Endothelial cell of umbilical vein (primary cell): Measurements from ENCODE around the gene BMPR1B. TPM values are rescaled to one million over a fixed set of nuclear protein-coding genes. Genes with fewer than 3 reads are reported as not detected.

Experiments used
- BruUV-seq: library from RNA; stranded (reverse); fragments of 400-500 nt; replicated peaks from 2 replicates; lab custom pipeline; 2021; lab: Mats Ljungman, UMichigan
- CTCF ChIA-PET: fragments of 300-600, 350-600 bp; sonication (Branson Sonifier 250); formaldehyde crosslinking; loops from one replicate; lab custom pipeline; 2021; ENCODE audit warnings: antibody characterized with exemption, inconsistent platforms; lab: Charles Lee
- POLR2A ChIA-PET: fragments of 300-600, 350-600 bp; sonication (Branson Sonifier 250); formaldehyde crosslinking; loops from one replicate; lab custom pipeline; 2021; ENCODE audit warnings: antibody characterized with exemption, inconsistent platforms; lab: Charles Lee
- DNase-seq: peaks from one replicate; pipeline ENCODE4 v3.0.0-alpha.2; 2011; ENCODE audit warnings: low read depth, low spot score
- FAIRE-seq: peaks from 2 replicates; lab custom pipeline; 2011; peaks lifted over from hg19 to GRCh38; lab: Jason Lieb, UNC
- H2AFZ ChIP-seq: 2 replicates; pipeline ENCODE4 v1.6.0; 2012; ENCODE audit warnings: low read depth, low read length, control low read depth, inconsistent platforms
- H3K27ac ChIP-seq: 2 replicates; pipeline ENCODE4 v1.5.1; 2011; ENCODE audit warnings: low read depth, mild to moderate bottlenecking, control low read depth, low read length, moderate library complexity; ENCODE audit not compliant: insufficient read depth
- H3K27me3 ChIP-seq, 2 experiments: 2 replicates each; pipeline versions ENCODE4 v1.6.0 to v1.6.1; 2011; ENCODE audit warnings: low read length in 2 of 2, mixed read lengths in 1 of 2; ENCODE audit not compliant: control insufficient read depth in 2 of 2, insufficient read depth in 2 of 2
- H3K36me3 ChIP-seq, 2 experiments: 2 replicates in 1 of 2; 3 replicates in 1 of 2; pipeline ENCODE4 v1.5.1; 2011; ENCODE audit warnings: low read length in 2 of 2, mild to moderate bottlenecking in 1 of 2, moderate library complexity in 1 of 2; ENCODE audit not compliant: control insufficient read depth in 2 of 2, insufficient read depth in 2 of 2; ENCODE audit errors: extremely low read depth in 1 of 2
- H3K4me1 ChIP-seq: 3 replicates; pipeline ENCODE4 v1.5.1; 2011; ENCODE audit warnings: mild to moderate bottlenecking, low read length; ENCODE audit not compliant: control insufficient read depth, insufficient read depth; ENCODE audit errors: extremely low read depth
- H3K4me2 ChIP-seq: 2 replicates; pipeline ENCODE4 v1.6.1; 2011; ENCODE audit warnings: low read length, control low read depth, mixed read lengths; ENCODE audit not compliant: insufficient read depth
- H3K4me3 ChIP-seq, 3 experiments: fragments of 200-600 bp in 1 of 3; sonication (generic), shearing (Covaris generic) in 1 of 3; replicated peaks in 1 of 3; 2 replicates each; pipeline ENCODE4 v1.5.1; 2011 to 2016; ENCODE audit warnings: control low read depth in 3 of 3, low read length in 3 of 3, mild to moderate bottlenecking in 2 of 3, inconsistent platforms in 1 of 3, low read depth in 1 of 3, moderate library complexity in 1 of 3; ENCODE audit not compliant: insufficient read depth in 1 of 3
- H3K79me2 ChIP-seq: 2 replicates; pipeline ENCODE4 v1.6.0; 2012; ENCODE audit warnings: low read length, inconsistent platforms; ENCODE audit not compliant: control insufficient read depth, insufficient read depth
- H3K9ac ChIP-seq: replicated peaks from 2 replicates; pipeline ENCODE3; 2011; ENCODE audit warnings: low read length, control low read depth; ENCODE audit not compliant: insufficient read depth; ENCODE audit errors: extremely low read depth
- H3K9me1 ChIP-seq: replicated peaks from 3 replicates; pipeline ENCODE4 v1.6.0; 2011; ENCODE audit warnings: mild to moderate bottlenecking, low read length; ENCODE audit not compliant: control insufficient read depth, insufficient read depth; ENCODE audit errors: extremely low read depth
- H3K9me3 ChIP-seq: replicated peaks from 2 replicates; pipeline ENCODE4 v1.5.1; 2012; ENCODE audit warnings: low read length, inconsistent platforms; ENCODE audit not compliant: control insufficient read depth, insufficient read depth
- H4K20me1 ChIP-seq: replicated peaks from 2 replicates; pipeline ENCODE3; 2011; ENCODE audit warnings: mild to moderate bottlenecking, low read length; ENCODE audit not compliant: control insufficient read depth, insufficient read depth; ENCODE audit errors: extremely low read depth
- EZH2 ChIP-seq: IDR thresholded peaks from 2 replicates; pipeline ENCODE4 v1.6.1; 2012; ENCODE audit warnings: borderline replicate concordance, low read depth, mild to moderate bottlenecking, moderate library complexity, low read length, inconsistent platforms; ENCODE audit not compliant: severe bottlenecking
- FOS ChIP-seq: IDR thresholded peaks from 2 replicates; pipeline ENCODE4 v1.6.1; 2011; ENCODE audit warnings: mild to moderate bottlenecking, low read length, moderate library complexity, borderline replicate concordance; ENCODE audit not compliant: insufficient read depth
- GATA2 ChIP-seq: IDR thresholded peaks from 2 replicates; pipeline ENCODE4 v1.7.0; 2011; ENCODE audit warnings: low read depth, mild to moderate bottlenecking, moderate library complexity, mixed read lengths, low read length; ENCODE audit not compliant: insufficient read length, insufficient read depth
- JUN ChIP-seq: IDR thresholded peaks from 2 replicates; pipeline ENCODE4 v1.6.1; 2011; ENCODE audit warnings: borderline replicate concordance, low read depth; ENCODE audit not compliant: insufficient read length, insufficient read depth
- MYC ChIP-seq: IDR thresholded peaks from one replicate; pipeline ENCODE4 v1.6.1; 2011; ENCODE audit warnings: mild to moderate bottlenecking, low read depth, low read length
- POLR2A ChIP-seq: IDR thresholded peaks from 2 replicates; pipeline ENCODE4 v1.6.1; 2012; ENCODE audit warnings: low read depth, mild to moderate bottlenecking, control low read depth, low read length
- POLR2AphosphoS5 ChIP-seq: IDR thresholded peaks from 2 replicates; pipeline ENCODE4 v1.6.1; 2012; ENCODE audit warnings: low read depth, mild to moderate bottlenecking, control low read depth, low read length, moderate library complexity; ENCODE audit not compliant: insufficient read depth
- dilution Hi-C: fragments of 300-500 bp; cut with MboI; formaldehyde crosslinking; loops from one replicate; pipeline ENCODE4 v1.15.0; 2019; ENCODE audit warnings: low sequenced_read_pairs; ENCODE audit not compliant: extremely low pct_ligation_motif_present
- intact Hi-C: fragments of 100-400 bp; cut with micrococcal nuclease; formaldehyde crosslinking; loops from one replicate; pipeline ENCODE4 v1.10.0; 2022
- polyA plus RNA-seq, 4 experiments: library from polyadenylated mRNA; depleted of rRNA in 3 of 4; stranded (reverse) in 3 of 4; unstranded in 1 of 4; fragments of >200 nt; gene quantifications; 2 replicates each; pipeline versions ENCODE4 v1.2.1 to v1.2.3, GENCODE V29; 2011 to 2012; ENCODE audit warnings: missing spikeins in 1 of 4
- total RNA-seq: library from RNA; stranded (reverse); gene quantifications from 2 replicates; pipeline ENCODE4 v1.2.3, GENCODE V29; 2021
- TF ChIP-seq, protein P1 (sequence below), 2 donors: IDR thresholded peaks; 1 replicate in 1 of 2; 2 replicates in 1 of 2; pipeline ENCODE4 v1.5.1; 2011; ENCODE audit warnings: low read length in 2 of 2, mild to moderate bottlenecking in 2 of 2, moderate library complexity in 2 of 2, control low read depth in 1 of 2, inconsistent platforms in 1 of 2, low read depth in 1 of 2; ENCODE audit not compliant: insufficient read depth in 1 of 2; ENCODE audit errors: extremely low read depth in 1 of 2
- TF ChIP-seq, protein P2 (sequence below): IDR thresholded peaks from 2 replicates; pipeline ENCODE4 v1.6.1; 2011; ENCODE audit not compliant: insufficient read depth, insufficient read length

Gene BMPR1B
- total and polyA plus RNA-seq, 2 donors (not counting 3 experiments of a cell fraction or from before 2014, with no cell fraction given): 0.28 to 2.1 TPM

DNA sequence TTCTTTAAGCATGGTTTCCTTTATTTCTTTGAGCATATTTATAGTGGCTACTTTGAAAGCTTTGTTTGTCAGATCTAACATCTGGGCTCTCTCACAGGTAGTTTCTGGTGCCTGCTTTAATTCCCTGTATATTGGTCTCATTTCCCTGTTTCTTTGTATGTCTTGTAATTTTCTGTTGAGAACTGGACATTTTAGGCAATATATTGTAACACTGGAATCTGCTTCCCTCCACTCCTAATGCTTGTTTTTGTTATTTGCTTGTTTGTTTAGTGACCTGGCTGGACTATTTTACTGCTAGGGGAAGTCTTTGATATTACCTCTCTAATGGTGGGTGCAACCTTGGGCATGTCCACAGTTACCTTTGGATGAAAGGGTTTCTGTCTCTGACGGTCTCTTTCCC, 25.0 kb downstream of the BMPR1B start:
- TF ChIP-seq, protein P1, sequence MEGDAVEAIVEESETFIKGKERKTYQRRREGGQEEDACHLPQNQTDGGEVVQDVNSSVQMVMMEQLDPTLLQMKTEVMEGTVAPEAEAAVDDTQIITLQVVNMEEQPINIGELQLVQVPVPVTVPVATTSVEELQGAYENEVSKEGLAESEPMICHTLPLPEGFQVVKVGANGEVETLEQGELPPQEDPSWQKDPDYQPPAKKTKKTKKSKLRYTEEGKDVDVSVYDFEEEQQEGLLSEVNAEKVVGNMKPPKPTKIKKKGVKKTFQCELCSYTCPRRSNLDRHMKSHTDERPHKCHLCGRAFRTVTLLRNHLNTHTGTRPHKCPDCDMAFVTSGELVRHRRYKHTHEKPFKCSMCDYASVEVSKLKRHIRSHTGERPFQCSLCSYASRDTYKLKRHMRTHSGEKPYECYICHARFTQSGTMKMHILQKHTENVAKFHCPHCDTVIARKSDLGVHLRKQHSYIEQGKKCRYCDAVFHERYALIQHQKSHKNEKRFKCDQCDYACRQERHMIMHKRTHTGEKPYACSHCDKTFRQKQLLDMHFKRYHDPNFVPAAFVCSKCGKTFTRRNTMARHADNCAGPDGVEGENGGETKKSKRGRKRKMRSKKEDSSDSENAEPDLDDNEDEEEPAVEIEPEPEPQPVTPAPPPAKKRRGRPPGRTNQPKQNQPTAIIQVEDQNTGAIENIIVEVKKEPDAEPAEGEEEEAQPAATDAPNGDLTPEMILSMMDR (IDR thresholded peaks at IDR 0.05; ENCODE audit: extremely low read depth in 1 of 2, insufficient read depth in 1 of 2, low read depth in 1 of 2, low read length in 2 of 2): no peak
- TF ChIP-seq, protein P2, sequence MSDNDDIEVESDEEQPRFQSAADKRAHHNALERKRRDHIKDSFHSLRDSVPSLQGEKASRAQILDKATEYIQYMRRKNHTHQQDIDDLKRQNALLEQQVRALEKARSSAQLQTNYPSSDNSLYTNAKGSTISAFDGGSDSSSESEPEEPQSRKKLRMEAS: no peak
- TF ChIP-seq POLR2A: no peak
- no peak for TF ChIP-seq JUN
- TF ChIP-seq POLR2AphosphoS5: no peak
- no peak for TF ChIP-seq MYC
- no peak for TF ChIP-seq GATA2
- TF ChIP-seq EZH2: no peak
- no peak for TF ChIP-seq FOS
- dilution Hi-C loops (no loop called here), intact Hi-C loops (no loop called here)
- no peak overlapping the region for H3K27ac ChIP-seq
- no peaks in the 10 kb centered on the region for H3K9me1 ChIP-seq
- no peaks in the 10 kb centered on the region for H3K9me3 ChIP-seq
- no peaks in the 10 kb centered on the region for H3K4me1 ChIP-seq
- H3K27me3 ChIP-seq: no peaks in the 10 kb centered on the region
- H2AFZ ChIP-seq: no peak overlapping the region
- H3K79me2 ChIP-seq: no peaks in the 10 kb centered on the region
- FAIRE-seq (no peak), DNase-seq (no peak)
- ChIA-PET POLR2A (interaction anchor here (0.7 kb wide), 1 partner anchor 310 kb away, joined by 3 read pairs; no protein-coding TSS in a partner anchor), CTCF (no interaction called here)
- no peak overlapping the region for H3K9ac ChIP-seq
- no peak overlapping the region for H3K4me2 ChIP-seq
- H3K4me3 ChIP-seq: no peak overlapping the region
- H3K36me3 ChIP-seq: no peaks in the 10 kb centered on the region
- H4K20me1 ChIP-seq: no peaks in the 10 kb centered on the region
- BruUV-seq: no TSS peak
